Right lobe of liver (tissue), 6 donors: ENCODE data around the gene SETDB1. TPM values are rescaled to one million over a fixed set of nuclear protein-coding genes. Genes with fewer than 3 reads are reported as not detected.

Source experiments
- ATAC-seq, 4 donors: fragments of 200-7000 bp; cut with Tn5 transposase; one replicate each; pipeline ENCODE4 v1.9.1; 2020; ENCODE audit warnings: mild to moderate bottlenecking in 4 of 4, moderate library complexity in 4 of 4
- DNase-seq, 3 donors: peaks; one replicate each; pipeline ENCODE4 v3.0.0-alpha.2; 2020
- H3K27ac ChIP-seq, 3 donors: fragments of 200-600 bp; one replicate each; pipeline ENCODE4 v1.8.0; 2022
- H3K27me3 ChIP-seq, 2 donors: fragments of 200-600 bp; one replicate each; pipeline ENCODE4 v1.8.0; 2022
- H3K36me3 ChIP-seq, 4 donors: fragments of 200-600 bp; sonication (generic) in 1 of 4; one replicate each; pipeline versions ENCODE4 v1.5.1 to v1.8.0; 2017 to 2022; ENCODE audit warnings: control low read depth in 1 of 4
- H3K4me1 ChIP-seq, 4 donors: fragments of 200-600 bp; sonication (generic) in 1 of 4; one replicate each; pipeline versions ENCODE4 v1.5.1 to v1.8.0; 2017 to 2022; ENCODE audit warnings: control low read depth in 1 of 4
- H3K4me3 ChIP-seq, 3 donors: fragments of 200-600 bp; one replicate each; pipeline ENCODE4 v1.8.0; 2022
- H3K9me3 ChIP-seq, 4 donors: fragments of 200-600 bp; sonication (generic) in 1 of 4; one replicate each; pipeline versions ENCODE4 v1.5.1 to v1.8.0; 2017 to 2022; ENCODE audit warnings: control low read depth in 1 of 4
- CTCF ChIP-seq, 4 donors: fragments of 200-600 bp in 3 of 4; fragments of 450-650 bp in 1 of 4; IDR thresholded peaks; one replicate each; pipeline versions ENCODE4 v1.5.1 to v1.8.0; 2016 to 2022; ENCODE audit warnings: antibody characterized with exemption in 4 of 4, mild to moderate bottlenecking in 2 of 4
- POLR2A ChIP-seq: fragments of 450-650 bp; IDR thresholded peaks from one replicate; pipeline ENCODE4 v1.6.1; 2017; ENCODE audit warnings: antibody characterized with exemption, mild to moderate bottlenecking
- WGBS: methylation state at CpG from one replicate; pipeline ENCODE4 v1.1.6; 2018; ENCODE audit warnings: low coverage, low lambda C conversion rate; ENCODE audit not compliant: insufficient coverage; ENCODE audit errors: missing lambda C conversion rate; 5-methylcytosine and 5-hydroxymethylcytosine counted together
- intact Hi-C, 2 donors: fragments of 100-400 bp; cut with DNase I; formaldehyde crosslinking; loops; one replicate each; pipeline versions ENCODE4 v1.11.2 to v1.14.1; 2022
- total RNA-seq, 6 experiments: library from RNA; depleted of rRNA in 2 of 6; stranded (reverse); fragments of >200 nt in 2 of 6; fragmentation: NEBNext Ultra II Directional in 3 of 6; extraction: Animal tissue kit (Norgen Biotek cat#: 25700) in 3 of 6; gene quantifications; one replicate each; pipeline versions ENCODE4 v1.1.0 to v1.2.4, GENCODE V29; 2016 to 2023
- donor health status: DM: no; HTN: yes; CAD: no.
- donor health status: DM: no; HTN: no; CAD: no.
- donor health status: DM: no; HTN: no; CAD: no.
- donor health status: DM: no; HTN: yes; CAD: no.
- donor health status: DM: no; HTN: yes; CAD: no.

SETDB1 gene
- total RNA-seq, 6 experiments from 2014 or later, result 10.4 to 17.8 (median 12.9) TPM

- H3K4me1 ChIP-seq, result peaks cover 0 to 64% (median 26%) of the 10 kb centered on the region in 4 donors
- 8% methylated on average over 19 of the region's 23 CpGs for WGBS
Measured at GRCh38 chr1:150979092-150980056, 53.2 kb downstream of the SETDB1 start.

GRCh38 chr1:150981177-150981804 lies 55.1 kb downstream of the SETDB1 start:
- peaks cover 0 to 59% (median 26%) of the 10 kb centered on the region in 4 donors for H3K4me1 ChIP-seq
- peak overlapping the region in 1 of 3 donors; percentile 33 for H3K4me3 ChIP-seq
- DNase-seq, result peak; percentile 52 to 76 (median 72)
- peak; percentile 19 to 59 (median 31) for ATAC-seq
- H3K9me3 ChIP-seq, result no peaks in the 10 kb centered on the region
- intact Hi-C loops, result loop anchor here in 1 of 2 donors (10.0 kb wide), 1 partner anchor 46 kb away; no protein-coding TSS in a partner anchor
- TF ChIP-seq CTCF (IDR thresholded peaks at IDR 0.05), result no peak
- no peak for TF ChIP-seq POLR2A
- WGBS, result 67% methylated on average over 1 of the region's 6 CpGs
- H3K27me3 ChIP-seq, result no peaks in the 10 kb centered on the region
- H3K36me3 ChIP-seq, result no peaks in the 10 kb centered on the region
- peak overlapping the region in 2 of 3 donors; percentile 1 to 68 for H3K27ac ChIP-seq

More at GRCh38 chr1:150979092-150980056, 53.2 kb downstream of the SETDB1 start:
- H3K9me3 ChIP-seq, result no peaks in the 10 kb centered on the region
- H3K36me3 ChIP-seq, result no peaks in the 10 kb centered on the region
- peak overlapping the region; percentile 43 to 68 (median 56) for H3K27ac ChIP-seq
- H3K4me3 ChIP-seq, result peak overlapping the region; percentile 18 to 43 (median 30)
- ATAC-seq (peak; percentile 31 to 47 (median 36)), DNase-seq (peak; percentile 76 to 83 (median 81))
- intact Hi-C loops, result loop anchor here in 1 of 2 donors (10.0 kb wide), 1 partner anchor 45 kb away; no protein-coding TSS in a partner anchor
- H3K27me3 ChIP-seq, result no peaks in the 10 kb centered on the region
- TF ChIP-seq POLR2A (no peak), CTCF (IDR thresholded peaks at IDR 0.05) (peak; percentile 99 to 100 (median 100))

- DNase-seq, result peak; percentile 71 to 87 (median 85)
- Histone ChIP-seq H3K4me3 (peak within 1 kb of the TSS; percentile 10 to 33 (median 25)), H3K9me3 (no peaks in the 10 kb centered on the region), H3K4me1 (peaks cover 0 to 55% (median 22%) of the 10 kb centered on the region in 4 donors), H3K36me3 (no peaks in the 10 kb centered on the region), H3K27ac (peak within 1 kb of the TSS; percentile 18 to 68 (median 51)), H3K27me3 (no peaks in the 10 kb centered on the region)
- 32% methylated on average over 4 of the region's 12 CpGs for WGBS
- TF ChIP-seq POLR2A (peak; percentile 55), CTCF (IDR thresholded peaks at IDR 0.05) (no peak)
- peak; percentile 67 to 89 (median 79) for ATAC-seq
- intact Hi-C loops, result loop anchor here in 1 of 2 donors (10.0 kb wide), 1 partner anchor 47 kb away; no protein-coding TSS in a partner anchor
Measured at GRCh38 chr1:150981805-150982712, 55.9 kb downstream of the SETDB1 start, which contains the start of gene ANXA9. TSS of gene ANXA9 (plus strand) at chr1:150982292. CDS start at chr1:150983106, 814 bp downstream.
